ENCODE measurements around the gene TENM4. TPM values are rescaled to one million over a fixed set of nuclear protein-coding genes. Genes with fewer than 3 reads are reported as not detected.

TENM4 gene
- total RNA-seq, 4 donors from 2014 or later, result 16.8 to 158 (median 120) TPM

DNA sequence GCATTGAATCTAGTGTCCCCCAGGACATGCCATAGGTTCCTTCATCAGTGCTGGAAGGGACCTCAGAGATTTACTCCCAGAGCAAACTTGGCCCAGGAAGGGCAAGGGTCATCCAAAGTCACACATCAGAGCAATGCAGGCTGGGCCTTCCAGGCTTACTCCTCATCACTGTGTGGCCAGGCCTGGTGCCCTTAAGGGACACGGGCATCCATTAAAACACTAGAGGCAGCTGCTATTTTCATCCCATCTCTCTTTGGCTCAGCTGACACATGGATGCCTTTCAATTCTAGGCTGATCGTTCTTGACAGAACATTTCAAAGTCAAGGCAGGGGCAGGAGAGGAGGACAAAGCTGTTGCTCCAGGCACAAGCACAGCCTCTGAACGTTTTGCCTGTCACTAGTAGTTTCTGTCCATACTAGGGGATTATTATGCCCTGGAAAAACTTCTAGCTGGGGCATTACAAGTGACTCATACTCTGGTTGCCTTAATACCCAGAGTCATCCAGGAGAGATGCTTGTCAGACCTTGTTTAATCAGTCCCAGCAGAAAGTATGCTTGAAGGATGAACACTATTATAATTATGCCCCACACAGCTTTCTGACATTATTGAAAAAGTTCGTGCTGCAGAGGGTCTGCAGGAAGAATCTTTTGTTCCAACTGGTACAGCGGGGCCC is 240.3 kb downstream of the TENM4 start:
- no peaks in the 10 kb centered on the region for H3K27me3 ChIP-seq
- no peak for DNase-seq
- TF ChIP-seq POLR2A (IDR thresholded peaks at IDR 0.05), result no peak
- TF ChIP-seq, protein P1, sequence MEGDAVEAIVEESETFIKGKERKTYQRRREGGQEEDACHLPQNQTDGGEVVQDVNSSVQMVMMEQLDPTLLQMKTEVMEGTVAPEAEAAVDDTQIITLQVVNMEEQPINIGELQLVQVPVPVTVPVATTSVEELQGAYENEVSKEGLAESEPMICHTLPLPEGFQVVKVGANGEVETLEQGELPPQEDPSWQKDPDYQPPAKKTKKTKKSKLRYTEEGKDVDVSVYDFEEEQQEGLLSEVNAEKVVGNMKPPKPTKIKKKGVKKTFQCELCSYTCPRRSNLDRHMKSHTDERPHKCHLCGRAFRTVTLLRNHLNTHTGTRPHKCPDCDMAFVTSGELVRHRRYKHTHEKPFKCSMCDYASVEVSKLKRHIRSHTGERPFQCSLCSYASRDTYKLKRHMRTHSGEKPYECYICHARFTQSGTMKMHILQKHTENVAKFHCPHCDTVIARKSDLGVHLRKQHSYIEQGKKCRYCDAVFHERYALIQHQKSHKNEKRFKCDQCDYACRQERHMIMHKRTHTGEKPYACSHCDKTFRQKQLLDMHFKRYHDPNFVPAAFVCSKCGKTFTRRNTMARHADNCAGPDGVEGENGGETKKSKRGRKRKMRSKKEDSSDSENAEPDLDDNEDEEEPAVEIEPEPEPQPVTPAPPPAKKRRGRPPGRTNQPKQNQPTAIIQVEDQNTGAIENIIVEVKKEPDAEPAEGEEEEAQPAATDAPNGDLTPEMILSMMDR (IDR thresholded peaks at IDR 0.05), result no peak
- intact Hi-C loops (cut with DNase I), result no loop called here
- no peak overlapping the region for H3K27ac ChIP-seq
- no peaks in the 10 kb centered on the region for H3K9me3 ChIP-seq
- H3K4me1 ChIP-seq, result peaks cover 0 to 7% of the 10 kb centered on the region in 2 donors
- no peaks in the 10 kb centered on the region for H3K36me3 ChIP-seq
- 89% methylated on average over 5 of the region's 5 CpGs for WGBS, 2 donors
- no peak overlapping the region for H3K4me3 ChIP-seq (replicated peaks in 1 of 3)

DNA sequence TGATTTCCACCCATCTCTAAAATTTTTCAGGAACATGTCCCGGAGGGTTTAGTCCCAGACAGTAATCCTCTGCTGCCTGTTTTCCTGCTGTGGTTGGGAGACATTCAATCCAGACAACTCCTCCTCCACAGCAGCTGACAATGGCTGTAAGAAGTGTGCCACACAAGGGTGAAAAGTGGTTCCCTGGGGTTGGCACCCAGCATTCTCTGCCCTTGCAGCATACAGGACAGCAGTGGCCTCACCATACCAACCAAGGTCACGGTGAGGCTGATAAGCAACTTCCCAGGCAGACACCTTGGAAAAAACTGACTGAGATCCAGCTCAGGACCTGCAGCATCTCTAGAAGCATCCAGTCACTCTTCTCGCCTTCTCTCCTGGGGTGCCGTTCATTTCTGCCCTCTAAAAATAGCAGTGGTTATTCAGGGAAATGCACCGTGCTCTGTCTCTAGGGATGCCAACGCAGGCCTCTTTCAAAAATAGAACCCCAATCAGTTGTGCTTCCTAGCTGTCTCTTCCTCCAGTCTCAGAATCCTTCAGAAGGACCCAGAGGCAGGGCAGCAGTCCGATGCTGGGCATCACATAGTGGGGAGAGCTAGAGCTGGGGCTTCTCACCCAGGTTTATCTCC is 241.0 kb downstream of the TENM4 start:
- WGBS, 2 donors, result 76 to 86% methylated on average over 6 to 7 of the region's 7 CpGs
- H3K27ac ChIP-seq, result no peak overlapping the region
- H3K9me3 ChIP-seq, result no peaks in the 10 kb centered on the region
- TF ChIP-seq, protein P1 (IDR thresholded peaks at IDR 0.05), result no peak
- TF ChIP-seq POLR2A (IDR thresholded peaks at IDR 0.05), result no peak
- intact Hi-C loops (cut with DNase I), result no loop called here
- no peaks in the 10 kb centered on the region for H3K36me3 ChIP-seq
- no peaks in the 10 kb centered on the region for H3K27me3 ChIP-seq
- no peak overlapping the region for H3K4me3 ChIP-seq (replicated peaks in 1 of 3)
- DNase-seq, result no peak
- peaks cover 0 to 7% of the 10 kb centered on the region in 2 donors for H3K4me1 ChIP-seq

DNA sequence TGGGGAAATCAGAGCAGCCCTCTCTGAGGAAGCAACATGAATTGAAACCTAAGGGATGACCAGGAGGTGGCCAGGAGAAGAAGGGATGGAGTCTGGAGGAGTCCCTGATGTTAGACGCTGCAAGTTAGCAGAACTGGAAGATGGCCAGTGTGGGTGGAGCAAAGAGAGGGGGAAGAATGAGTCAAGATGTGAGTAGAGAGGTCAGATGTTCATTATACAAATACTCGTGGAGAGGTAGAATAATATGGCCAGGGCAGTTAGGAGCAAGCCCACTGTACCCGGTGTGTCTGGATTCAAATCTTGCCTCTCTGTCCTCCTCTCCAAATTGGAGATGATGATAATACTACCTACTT is 242.0 kb downstream of the TENM4 start:
- H3K9me3 ChIP-seq, result no peaks in the 10 kb centered on the region
- no peak overlapping the region for H3K4me3 ChIP-seq (replicated peaks in 1 of 3)

DNA sequence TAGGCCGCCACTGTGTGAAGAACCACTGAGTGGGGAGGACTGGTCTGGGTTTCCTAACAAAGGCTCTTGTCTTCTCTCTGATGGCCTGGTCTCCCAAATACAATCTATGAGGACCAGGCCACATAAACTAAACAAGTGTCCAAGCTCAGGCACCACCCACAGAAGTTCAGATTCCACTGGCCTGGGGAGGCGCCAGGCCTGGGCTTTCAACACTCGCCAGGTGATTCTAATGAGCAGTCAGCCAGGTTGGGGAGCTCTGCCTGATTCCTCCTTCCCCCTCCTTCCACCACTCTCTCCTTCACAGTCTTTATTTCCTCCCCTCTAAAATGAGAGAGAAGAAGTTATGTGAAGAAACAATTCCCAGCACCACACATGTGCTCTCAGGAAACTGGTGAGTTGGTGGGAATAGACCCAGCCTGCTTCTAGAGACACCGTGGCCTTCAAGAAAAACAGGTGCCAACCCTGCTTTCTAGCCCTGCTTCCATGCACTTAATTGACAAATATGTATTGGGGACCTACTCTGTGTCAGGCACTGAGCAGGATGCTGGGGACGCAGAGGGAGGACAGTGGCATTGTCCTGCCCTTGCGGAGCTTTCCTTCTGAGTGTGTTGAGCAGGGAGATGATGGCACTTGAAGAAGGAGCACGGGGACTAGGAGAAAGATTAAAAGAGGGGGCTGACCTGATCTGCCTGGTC is 242.5 kb downstream of the TENM4 start:
- TF ChIP-seq, protein P1 (IDR thresholded peaks at IDR 0.05), result no peak
- TF ChIP-seq POLR2A (IDR thresholded peaks at IDR 0.05), result no peak
- Histone ChIP-seq H3K9me3 (no peaks in the 10 kb centered on the region), H3K36me3 (no peaks in the 10 kb centered on the region), H3K4me1 (peaks cover 0 to 7% of the 10 kb centered on the region in 2 donors), H3K4me3 (replicated peaks in 1 of 3) (no peak overlapping the region), H3K27ac (no peak overlapping the region), H3K27me3 (no peaks in the 10 kb centered on the region)
- 91 to 92% methylated on average over 7 of the region's 7 CpGs for WGBS, 2 donors
- peak; percentile 29 to 48 for DNase-seq
- intact Hi-C loops (cut with DNase I), result no loop called here

More for the DNA sequence above, 242.0 kb downstream of the TENM4 start:
- Histone ChIP-seq H3K36me3 (no peaks in the 10 kb centered on the region), H3K4me1 (peaks cover 0 to 7% of the 10 kb centered on the region in 2 donors), H3K27me3 (no peaks in the 10 kb centered on the region), H3K27ac (no peak overlapping the region)
- DNase-seq, result peak; percentile 15 to 39
- TF ChIP-seq, protein P1 (IDR thresholded peaks at IDR 0.05), result no peak
- TF ChIP-seq POLR2A (IDR thresholded peaks at IDR 0.05), result no peak
- intact Hi-C loops (cut with DNase I), result no loop called here
- 61 to 67% methylated on average over 3 of the region's 3 CpGs for WGBS, 2 donors

DNA sequence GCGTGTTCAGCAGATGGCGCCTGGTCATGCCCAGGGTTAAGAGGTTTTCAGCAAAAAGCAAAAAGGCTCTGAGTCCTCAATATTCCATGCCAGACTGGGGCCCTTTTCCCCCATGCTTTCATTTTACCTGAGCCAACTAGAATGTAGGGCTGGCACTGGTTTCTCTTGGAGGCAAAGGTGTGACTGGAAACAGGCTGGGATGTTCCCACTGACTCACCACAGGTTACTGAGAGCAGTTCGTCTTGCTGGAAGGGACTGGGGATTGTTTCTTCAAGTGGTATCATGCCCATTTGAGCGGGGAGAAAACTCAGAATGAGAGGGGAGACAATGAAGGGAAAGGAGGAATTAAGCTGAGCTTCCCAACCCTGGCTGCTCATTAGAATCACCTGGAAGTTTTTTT is 243.9 kb downstream of the TENM4 start:
- no peaks in the 10 kb centered on the region for H3K36me3 ChIP-seq
- no peak for TF ChIP-seq POLR2A (IDR thresholded peaks at IDR 0.05)
- TF ChIP-seq, protein P1 (IDR thresholded peaks at IDR 0.05), result no peak
- no peak overlapping the region for H3K4me3 ChIP-seq (replicated peaks in 1 of 3)
- 84% methylated on average over 4 of the region's 4 CpGs for WGBS, 2 donors
- intact Hi-C loops (cut with DNase I), result no loop called here
- no peak overlapping the region for H3K27ac ChIP-seq
- peaks cover 5 to 15% of the 10 kb centered on the region in 2 donors for H3K4me1 ChIP-seq
- no peaks in the 10 kb centered on the region for H3K9me3 ChIP-seq
- peak; percentile 11 to 14 for DNase-seq
- no peaks in the 10 kb centered on the region for H3K27me3 ChIP-seq
